HG02798 (cell line): Measurements from ENCODE around the gene KIAA1671.
"Not testable (repeated sequence)": the region's sequence is repeated elsewhere in the genome, so short reads cannot be mapped to it uniquely, and the experiment has no call there.

Experiments
- ATAC-seq: cut with Tn5 transposase; IDR thresholded peaks from one replicate; pipeline ENCODE4 v1.9.1; 2021; ENCODE audit warnings: mild to moderate bottlenecking; ENCODE audit not compliant: unreplicated experiment, poor library complexity

KIAA1671 gene

DNA sequence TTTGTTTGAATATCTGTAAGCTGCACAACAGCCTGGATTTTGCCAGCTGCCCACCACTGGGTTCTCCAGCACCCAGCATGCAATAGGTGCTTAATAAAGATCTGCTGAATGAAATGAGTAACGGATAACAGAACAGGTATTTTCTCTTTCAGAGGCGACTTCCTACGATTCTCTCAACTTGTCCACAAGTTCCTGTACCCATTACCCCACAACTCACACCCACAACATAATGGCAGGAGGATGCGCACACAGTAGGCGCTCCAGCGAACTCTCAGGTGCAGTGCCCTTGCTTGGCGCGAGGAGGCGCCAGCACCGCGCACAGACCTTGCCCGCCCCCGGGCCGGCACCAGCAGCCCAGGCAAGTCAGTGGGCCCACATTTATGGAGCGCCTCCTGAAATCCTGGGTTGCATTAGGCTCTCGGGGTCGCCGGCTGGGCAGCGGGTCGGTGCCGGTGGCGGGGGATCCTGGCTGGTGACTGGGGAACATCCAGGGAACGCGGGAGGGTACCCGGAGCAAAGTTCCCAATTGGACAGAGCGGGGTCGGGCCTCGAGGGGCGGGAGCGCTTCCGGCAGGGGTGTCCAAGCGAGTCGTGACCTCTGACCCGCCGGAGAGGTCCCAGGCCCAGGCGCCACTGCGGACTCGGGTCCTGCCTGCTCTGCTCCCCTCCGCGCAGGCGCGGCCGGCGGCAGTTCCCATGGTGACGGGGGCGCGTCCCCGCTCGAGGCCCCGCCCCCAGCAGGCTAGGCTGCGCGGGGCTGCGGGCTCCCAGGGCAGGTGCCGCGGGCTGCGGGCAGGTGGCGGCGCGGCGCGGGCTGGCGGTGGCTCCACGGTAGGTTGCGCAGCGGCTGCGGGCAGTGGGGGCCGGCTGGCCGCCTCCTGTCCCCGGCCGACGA, at the start of gene KIAA1671:
Gene KIAA1671 (plus strand): TSS at position 775 of the 895 bp plus-strand sequence. CDS start 75,284 bp downstream, outside the sequence.
- ATAC-seq, result peak; percentile 71

DNA sequence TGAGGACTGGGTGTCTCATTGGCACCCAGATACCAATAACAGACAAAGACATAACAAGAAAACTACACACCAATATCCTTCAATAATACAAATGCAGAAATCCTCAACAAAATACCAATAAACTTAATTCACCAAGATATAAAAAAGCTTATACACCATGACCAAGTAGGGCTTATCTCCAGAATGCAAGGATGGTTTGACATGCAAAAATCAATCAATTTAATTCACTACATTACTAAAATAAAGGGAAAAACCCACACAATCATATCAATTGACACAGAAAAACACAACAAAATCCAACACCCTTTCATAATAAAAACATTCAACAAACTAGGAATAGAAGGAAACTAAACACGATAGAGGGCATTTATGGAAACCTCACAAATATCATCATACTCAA, 46.6 kb upstream of the KIAA1671 start:
- ATAC-seq, result no peak

DNA sequence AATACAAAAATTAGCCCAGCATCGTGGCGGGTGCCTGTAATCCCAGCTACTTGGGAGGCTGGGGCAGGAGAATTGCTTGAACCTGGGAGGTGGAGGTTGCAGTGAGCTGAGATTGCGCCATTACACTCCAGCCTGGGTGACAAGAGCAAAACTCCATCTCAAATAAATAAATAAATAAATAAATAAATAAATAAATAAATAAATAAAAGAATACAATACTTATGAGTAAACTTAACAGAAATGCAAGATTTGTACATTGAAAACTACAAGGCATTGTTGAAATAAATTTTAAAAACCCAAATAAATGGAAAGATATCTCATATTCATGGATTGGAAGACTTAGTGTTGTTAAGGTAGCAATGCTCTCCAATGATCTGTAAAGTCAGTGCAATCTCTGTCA, 45.4 kb upstream of the KIAA1671 start:
- ATAC-seq, result not testable (repeated sequence)

DNA sequence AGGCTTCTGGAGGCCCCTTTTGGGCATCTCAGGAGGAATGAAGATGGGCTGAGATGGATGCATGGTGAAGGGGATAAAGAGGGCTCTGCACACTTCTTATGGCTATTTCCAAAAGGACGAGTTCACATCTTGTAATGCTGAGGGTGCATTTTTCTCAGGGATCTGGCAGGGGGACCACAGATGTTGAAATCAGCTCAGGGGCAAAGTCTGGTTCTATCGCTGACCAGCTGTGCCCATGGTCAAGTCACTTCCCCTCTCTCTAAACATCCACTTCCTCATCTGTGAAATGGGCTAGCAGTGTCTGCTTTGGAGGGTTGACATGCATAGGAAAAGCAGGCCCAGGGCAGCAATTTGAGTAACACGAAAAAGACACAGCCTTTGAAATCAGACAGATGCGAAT, 32.5 kb upstream of the KIAA1671 start:
- ATAC-seq, result no peak

DNA sequence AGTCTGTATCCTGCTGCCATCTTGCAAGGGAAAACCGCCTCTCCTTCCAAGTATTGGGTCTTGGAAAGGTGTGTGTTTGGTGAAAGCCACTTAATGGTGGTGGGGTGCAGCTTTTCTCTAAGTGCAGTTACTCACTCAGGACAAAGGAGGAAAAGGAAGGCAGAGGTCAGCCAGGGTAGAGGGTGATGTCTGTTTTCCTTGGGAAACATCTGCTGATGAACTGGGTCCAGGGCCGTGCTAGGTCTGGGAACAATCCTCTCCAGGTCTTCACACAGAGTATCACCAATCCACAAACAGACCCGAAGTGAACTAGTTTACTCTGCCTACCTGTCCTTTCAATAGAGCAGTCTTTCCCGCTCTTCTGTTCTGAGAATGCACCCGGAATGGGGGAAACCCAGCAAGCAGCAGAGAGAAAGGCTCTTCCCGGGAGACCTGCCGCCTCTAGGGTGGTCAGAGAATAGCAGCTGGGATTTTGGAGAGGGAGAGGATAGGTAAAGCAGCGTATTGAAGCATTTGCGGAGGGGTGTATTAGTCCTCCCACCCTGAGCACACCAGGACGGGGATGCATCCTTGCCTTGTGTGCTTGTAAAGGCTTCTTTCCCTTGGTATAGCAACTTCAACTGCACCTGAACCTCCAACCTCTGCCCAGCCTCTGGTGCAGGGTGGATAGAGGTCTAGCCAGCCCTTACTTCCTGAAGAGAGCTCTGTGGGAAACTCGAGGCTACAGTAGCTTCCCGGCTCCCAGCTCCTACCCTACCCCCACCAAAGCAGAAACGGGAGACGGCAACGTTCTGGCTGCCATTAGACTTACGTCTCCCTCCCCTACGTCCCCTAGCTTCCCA, 26.7 kb upstream of the KIAA1671 start:
- ATAC-seq, result no peak

DNA sequence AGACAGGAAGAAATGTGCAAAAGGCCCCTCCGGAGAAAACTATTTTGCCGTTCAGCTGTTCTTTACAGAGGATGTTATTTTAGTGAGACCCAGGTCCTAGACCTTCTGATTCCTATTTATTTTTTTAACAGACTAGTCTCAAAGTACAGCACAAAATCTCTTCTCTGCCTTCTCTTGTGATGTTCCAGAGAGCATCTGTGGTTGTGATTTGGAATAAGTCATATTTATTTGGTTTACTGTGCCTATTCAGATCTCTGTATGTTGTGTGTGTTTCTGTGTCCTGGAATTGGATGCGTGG, 26.1 kb upstream of the KIAA1671 start:
- no peak for ATAC-seq

DNA sequence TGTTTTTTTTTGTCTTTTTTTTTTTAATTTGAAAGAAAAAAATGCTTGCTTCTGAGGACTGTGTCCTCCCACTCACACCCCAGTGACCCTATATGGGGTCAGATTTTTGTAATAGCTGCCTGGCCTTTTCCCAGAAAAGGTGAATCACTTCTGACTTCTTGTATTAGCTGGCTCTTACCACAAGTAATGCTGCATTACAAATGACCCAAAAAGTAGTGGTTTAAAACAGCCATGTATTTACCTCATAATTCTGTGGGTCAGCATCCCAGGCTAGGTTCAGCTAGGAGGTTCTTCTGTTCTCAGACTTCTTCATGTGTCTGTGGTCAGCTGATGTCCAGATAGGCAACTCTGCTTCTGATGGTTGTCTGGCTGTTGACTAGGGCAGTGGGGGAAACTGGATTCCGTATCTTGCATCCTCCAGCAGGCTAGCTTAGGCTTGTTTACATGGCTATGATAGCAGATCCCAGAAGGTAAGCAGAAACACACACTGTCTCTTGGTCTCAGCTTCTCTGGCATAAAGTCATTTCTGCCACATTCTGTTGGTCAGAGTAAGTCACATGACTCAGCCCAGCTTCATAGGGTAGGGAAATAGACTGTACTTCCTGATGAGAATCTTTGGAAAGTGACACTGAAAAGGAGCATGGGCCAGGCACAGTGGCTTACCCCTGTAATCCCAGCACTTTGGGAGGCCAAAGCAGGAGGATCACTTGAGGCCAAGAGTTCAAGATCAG, 25.5 kb upstream of the KIAA1671 start:
- ATAC-seq, result no peak

DNA sequence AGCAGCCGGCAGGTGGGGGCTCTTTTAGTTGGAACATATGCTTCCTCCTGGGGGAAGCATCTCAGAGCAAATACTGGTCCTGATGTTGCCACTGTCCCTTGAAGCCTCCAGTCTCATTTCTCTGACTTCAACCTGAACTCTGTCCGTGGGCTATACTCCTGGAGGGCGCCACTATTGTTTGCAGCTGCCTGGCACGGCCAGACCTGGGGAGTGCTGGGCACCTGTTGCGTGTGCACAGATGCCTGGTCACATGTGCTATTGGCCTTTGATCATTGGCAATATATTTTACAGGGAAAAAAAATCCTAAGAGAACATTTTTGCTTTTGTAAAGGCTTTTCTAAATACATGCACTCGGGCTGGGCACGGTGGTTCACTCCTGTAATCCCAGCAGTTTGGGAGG, 24.2 kb upstream of the KIAA1671 start:
- no peak for ATAC-seq

DNA sequence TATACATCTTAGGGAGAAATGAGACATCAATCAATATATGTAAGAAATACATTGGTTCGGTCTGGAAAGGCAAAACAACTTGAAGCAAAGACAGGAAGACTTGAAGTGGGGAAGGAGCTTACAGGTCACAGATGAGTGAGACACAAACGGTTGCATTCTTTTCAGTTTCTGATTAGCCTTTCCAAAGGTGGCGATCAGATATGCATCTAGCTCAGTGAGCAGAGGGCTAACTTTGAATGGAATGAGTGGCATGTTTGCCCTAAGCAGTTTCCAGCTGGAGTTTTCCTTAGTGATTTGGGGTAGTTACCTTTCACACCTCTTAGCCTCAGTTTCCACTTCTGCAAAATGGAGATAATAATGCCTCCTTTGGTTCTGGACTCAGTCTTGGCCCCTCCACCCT, 21.8 kb upstream of the KIAA1671 start:
- no peak for ATAC-seq

DNA sequence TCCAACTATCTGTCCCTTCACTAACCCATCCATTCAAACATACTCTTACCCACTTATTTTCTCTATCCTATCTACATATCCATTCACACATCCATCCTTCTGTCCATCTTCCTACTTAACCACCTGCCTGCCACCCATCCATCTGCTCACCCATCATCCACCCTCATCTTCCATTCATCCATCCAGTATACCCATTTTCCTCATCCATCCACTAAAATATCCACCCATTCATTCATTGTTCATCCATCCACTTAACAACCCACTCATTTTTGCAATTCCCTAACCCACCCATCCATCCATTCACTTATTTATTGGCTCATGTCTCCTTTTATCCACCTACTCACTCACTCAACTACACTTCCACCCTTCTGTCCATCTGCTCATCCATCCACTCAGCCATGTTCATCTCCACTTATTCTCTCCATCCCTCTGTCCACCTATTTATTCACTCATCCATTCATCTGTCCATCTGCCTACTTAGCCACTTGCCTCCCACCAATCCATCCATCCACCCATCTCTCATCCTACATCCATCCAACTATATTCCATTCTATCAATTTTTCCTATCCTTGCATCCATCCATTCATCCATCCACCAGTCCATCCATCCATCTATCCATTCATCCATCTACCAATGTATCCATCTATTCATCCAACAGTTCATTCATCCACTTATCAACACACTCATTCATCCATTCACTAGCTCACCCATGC, 16.6 kb upstream of the KIAA1671 start:
- no peak for ATAC-seq

DNA sequence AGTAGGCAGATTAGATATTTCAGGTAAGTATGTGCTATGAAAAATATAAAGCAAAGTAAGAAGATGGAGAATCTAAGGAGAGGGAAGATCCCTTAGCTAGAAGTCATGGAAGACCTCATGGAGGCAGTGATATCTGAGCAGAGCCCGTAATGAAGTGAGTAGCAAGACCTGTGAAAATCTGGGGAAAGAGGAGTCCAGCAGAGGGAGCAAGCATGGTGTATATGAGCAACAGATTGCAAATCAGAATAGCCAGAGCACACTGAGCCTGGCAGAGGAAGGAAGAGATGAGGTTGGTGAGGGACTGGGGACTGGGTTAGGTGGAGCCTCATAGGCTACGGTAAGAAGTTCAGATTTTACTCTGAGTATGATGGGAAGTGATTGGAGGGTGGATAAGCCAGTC, 15.4 kb upstream of the KIAA1671 start:
- no peak for ATAC-seq

DNA sequence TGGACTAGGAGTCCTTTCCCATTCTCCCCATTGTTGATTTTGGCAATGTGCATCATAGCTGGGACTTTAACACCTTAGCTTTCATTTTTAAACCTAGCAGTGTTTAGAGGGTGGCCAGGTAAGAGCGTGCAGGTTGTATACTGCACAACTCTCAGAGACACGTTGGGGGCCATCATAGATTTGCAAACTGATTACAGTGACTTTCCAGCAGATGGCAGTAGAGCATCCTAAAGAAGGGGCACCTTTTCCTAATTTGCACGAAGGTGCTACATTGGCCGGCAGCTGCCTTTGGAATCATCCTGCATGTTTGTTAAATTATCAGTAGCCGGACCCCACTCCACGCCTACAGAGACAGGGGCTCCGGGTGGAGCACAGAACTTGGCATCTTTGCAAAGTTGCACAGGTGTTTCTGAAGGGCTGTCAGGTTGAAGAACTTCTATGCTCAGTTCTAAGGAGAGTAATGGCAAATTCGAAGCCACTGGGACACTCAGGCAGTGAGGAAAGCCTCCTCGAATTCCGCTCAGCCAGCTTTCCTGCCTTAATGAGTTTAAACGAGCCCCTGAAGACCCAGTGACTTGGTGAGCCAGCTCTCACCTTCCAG, 13.7 kb upstream of the KIAA1671 start:
- no peak for ATAC-seq

DNA sequence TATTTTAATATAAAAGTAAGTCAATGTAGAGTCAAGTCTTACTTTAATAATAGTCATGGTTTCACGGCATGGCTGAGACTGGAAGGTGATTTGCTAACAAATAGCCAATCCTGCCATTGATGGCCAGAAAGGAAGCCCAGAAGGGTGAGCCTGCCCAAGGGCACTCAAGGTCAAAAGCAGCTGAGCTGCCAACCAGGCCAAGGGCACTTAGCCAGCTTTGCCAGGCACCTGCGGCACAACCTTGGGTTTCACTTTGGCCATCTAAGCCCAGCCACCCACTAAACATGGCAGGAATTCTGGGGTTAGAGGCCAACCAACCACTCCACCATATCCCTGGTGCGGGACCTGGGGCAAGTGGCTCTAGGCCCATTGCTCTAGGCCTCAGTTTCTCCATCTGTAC, 10.2 kb upstream of the KIAA1671 start:
- ATAC-seq, result no peak

DNA sequence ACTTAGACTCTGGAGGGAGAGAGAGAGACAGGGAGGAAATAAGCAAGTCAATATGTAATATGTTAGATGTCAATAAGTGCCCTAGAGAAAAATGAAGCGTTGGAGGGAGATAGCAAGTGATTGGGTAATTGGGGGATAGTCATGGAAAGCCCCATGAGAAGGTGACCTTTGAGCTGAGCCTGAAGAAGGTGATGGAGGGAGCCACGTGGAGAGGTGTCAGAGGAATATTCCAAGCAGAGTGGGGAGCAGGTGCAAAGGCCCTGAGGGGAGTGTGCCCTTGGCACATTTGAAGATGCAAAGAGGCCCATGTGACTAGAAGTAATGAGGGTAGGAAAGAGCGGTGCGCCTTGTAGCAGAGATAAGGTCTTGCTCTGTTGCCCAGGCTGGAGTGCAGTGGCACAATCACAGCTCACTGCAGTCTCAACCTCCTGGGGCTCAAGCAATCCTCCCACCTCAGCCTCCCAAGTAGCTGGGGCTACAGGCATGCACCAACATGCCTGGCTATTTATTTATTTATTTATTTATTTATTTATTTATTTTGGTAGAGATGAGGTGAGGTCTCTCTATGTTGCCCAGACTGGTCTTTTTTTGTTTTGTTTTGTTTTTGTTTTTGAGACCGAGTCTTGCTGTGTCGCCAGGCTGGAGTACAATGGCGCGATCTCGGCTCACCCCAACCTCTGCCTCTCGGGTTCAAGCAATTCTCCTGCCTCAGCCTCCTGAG, 8.1 kb upstream of the KIAA1671 start:
- ATAC-seq, result no peak

DNA sequence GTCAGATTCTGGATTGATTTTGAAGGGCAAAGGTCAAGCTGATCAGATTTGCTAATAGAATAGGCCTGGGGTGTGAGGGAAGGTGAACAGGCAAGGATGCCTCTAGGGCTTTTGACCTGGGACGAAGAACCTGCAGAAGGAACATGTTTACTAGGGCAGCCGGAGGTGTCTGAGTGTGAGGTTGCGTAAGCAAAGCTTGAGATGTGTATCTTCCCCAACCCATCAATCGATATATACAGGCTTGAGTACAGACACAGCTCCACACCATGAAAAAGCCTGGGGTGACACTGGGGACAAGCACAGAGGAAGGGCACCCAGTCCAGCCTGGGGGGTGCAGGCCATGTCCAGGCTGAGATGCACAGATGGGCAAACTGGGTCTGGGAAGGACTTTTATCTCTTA, 7.1 kb upstream of the KIAA1671 start:
- no peak for ATAC-seq

DNA sequence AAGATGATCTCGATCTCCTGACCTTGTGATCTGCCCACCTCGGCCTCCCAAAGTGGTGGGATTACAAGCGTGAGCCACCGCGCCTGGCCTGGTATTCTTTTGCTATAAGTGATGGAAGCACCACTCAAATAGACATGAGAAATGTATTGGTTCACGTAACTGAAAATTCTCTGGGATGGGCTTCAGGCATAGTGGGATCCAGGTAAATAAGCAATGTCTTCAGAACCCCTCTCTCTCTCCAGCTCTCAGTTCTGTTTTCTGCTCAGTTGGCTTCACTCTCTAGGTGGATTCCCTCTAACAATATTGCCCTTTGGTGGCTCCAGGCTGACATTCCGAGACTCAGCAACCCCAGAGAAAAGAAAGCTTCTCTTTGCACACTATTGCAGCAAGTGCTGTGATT, 5.1 kb upstream of the KIAA1671 start:
- no peak for ATAC-seq

DNA sequence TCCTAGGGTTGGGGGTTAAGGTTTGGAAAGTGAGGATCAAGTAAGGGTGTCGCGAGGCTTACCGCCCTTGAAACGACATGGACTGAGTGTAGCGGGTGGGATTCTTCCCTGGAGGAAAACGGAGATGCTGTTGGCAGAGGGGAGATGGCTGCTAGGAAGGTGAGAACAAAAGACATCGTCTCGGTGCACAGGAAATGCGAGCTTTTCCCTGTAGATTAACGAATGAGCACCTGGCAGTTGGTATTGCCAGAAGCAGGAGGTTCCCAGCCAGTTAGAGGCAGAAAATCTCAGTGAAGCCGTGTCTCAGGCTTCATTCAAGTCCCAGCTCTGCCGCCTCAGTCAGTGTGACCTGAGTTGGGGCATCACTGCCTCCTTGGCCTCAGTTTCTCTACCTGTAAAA, 4.6 kb upstream of the KIAA1671 start:
- no peak for ATAC-seq

DNA sequence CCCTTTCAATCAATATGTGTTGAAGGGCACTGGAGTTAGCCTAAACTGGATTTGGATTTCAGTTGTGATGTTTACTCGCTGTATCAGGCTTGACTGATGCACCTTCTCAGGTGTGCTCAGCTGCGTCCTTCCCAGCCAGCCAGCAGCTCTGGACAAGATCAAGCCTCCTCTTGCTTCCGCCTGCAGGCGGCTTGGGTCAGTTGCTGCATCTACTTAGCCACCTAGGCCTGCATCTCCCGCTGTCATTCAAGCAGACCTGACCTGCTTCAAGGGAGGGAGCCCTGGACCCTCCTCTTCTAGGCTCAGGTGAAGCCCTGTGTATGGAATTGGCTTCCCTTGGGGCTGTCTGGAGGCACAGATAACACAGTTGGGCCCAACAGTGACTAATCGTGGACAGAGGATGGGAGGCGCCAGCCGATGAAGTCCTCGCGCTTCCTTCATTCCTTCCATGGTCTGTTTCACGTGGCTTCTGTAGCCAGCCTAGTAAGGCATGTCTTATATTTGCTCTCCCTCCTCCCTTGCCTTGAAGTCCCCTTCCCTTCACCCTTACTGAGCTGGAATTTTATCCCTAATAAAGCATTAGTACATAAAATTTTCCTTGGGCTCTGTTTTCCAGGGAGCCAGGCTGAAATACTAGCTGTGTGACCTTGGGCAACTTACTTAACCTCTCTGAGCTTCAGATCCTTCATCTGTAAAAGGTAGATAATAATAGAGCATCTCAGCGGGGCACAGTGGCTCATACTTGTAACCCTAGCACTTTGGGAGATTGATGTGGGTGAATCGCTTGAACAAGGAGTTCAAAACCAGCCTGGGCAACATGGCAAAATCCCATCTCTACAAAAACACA, 3.9 kb upstream of the KIAA1671 start:
- no peak for ATAC-seq
